NCI-H2029 treated with DMSO at 0.1 percent for 48 hours (cell line): ENCODE measurements around the gene SAMD11.

Experiments used
- DNase-seq: peaks from one replicate; lab custom pipeline; 2025; lab: John Stamatoyannopoulos, UW

Gene SAMD11

GRCh38 chr1:917466-918091 lies 6.1 kb upstream of the SAMD11 start:
- no peak for DNase-seq

GRCh38 chr1:918353-918752 lies 5.4 kb upstream of the SAMD11 start:
- DNase-seq: no peak

- DNase-seq: no peak
Observed at GRCh38 chr1:918843-919242, 4.9 kb upstream of the SAMD11 start.

DNA sequence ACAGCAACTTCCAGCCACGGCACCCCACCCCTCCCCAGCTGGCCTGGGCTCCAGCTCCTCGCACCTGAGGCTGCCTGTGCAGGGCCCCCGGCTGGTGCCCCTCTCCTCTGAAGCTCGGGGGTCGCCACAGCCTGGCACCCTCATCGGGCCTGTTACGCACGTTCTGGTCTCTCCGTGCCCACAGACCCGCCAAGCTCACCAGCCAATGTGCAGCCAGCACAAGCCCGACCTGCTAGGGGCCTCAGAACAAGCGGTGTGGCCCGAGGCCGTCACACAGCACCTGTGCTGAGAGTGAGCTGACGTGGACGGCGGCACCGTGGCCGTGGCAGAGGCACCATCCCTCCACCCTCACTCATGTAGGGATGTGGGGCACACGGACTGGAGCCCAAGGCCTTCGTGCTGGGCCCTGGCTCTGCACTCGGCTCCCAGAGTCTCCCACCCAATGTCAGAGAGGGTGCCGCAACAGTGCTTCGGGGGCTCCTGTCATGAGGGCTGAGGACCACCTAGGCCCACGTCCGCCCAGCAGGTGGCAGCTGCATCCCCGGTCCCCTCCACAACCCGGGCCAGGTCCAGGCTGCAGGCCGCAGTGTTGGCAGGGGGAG lies 4.4 kb upstream of the SAMD11 start:
- DNase-seq: no peak

- no peak for DNase-seq
Observed at GRCh38 chr1:920010-920409, 3.7 kb upstream of the SAMD11 start.

- no peak for DNase-seq
Observed at GRCh38 chr1:920521-920920, 3.2 kb upstream of the SAMD11 start.

DNA sequence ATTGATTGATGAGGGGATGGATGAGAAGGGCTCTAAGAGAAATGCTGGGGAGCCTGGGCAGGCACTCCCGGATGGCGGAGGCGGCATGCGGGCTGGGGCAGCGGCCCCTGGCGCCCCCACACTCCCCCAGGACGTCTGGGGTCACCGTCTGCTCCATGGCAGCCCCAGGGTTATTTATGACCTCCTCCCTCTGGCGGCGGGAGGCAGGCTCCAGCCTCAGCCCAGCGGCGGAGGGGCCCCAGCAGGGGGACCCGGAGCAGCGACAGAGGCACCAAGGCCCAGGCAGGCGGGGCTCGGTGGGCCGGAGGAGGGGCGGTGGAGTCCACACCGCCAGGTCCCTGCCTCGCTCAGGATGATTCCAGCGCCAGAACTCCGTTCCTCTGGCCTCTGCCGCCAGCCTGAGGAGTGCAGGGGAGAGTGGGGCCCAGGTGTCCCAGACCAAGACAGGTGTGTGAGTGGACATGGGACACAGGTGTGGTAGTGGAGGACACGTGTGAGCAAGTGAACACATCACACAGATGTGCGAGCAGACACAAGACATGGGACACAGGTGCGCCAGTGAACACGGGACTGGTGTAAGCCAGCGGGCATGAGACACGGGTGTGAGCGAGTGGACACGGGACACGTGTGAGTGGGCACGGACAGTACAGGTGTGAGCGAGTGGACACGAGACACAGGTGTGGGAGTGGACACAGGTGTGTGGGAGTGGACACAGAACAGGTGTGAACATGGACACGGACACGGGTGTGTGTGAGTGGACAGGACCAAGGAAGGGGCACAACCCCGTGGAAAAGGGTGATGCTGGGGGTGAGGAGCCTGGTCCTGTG lies 2.5 kb upstream of the SAMD11 start:
- DNase-seq: no peak

GRCh38 chr1:923991-924655 lies 400 bp downstream of the SAMD11 start:
- DNase-seq: no peak

DNA sequence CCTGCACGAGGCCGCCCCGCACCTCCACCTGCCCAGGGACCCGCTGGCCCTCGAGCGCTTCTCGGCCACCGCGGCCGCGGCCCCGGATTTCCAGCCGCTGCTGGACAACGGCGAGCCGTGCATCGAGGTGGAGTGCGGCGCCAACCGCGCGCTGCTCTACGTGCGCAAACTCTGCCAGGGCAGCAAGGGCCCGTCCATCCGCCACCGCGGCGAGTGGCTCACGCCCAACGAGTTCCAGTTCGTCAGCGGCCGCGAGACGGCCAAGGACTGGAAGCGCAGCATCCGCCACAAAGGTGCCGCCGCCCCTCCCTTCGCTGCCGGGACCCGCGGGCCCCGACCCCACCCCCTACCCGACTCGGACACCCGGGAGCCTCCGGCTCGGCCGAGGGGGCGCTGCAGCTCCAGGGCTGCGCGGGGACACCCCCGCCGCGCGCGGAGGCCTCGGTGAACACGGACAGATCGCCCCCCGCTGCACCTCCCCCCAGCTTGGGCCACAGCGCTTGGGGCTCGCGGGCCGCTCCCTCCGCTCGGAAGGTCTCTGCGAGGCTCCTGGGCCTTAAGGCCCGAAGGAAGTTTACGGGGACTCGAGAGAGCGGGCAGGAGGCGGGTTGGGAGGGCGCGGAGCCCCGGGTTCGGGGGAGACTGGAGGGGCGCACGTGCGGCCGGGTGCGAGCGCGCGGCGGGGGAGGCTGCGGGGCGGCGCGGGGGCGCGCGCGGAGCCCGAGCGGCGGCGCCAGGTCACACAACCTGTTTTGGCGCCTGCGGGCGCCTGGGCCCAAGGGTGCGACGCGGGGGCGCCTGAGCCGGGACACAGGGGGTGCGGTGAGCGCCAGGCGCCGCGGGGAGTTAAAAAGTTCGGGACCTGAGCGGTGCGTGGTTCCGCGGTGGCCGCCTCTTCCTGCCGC lies 1.2 kb downstream of the SAMD11 start:
- no peak for DNase-seq

DNA sequence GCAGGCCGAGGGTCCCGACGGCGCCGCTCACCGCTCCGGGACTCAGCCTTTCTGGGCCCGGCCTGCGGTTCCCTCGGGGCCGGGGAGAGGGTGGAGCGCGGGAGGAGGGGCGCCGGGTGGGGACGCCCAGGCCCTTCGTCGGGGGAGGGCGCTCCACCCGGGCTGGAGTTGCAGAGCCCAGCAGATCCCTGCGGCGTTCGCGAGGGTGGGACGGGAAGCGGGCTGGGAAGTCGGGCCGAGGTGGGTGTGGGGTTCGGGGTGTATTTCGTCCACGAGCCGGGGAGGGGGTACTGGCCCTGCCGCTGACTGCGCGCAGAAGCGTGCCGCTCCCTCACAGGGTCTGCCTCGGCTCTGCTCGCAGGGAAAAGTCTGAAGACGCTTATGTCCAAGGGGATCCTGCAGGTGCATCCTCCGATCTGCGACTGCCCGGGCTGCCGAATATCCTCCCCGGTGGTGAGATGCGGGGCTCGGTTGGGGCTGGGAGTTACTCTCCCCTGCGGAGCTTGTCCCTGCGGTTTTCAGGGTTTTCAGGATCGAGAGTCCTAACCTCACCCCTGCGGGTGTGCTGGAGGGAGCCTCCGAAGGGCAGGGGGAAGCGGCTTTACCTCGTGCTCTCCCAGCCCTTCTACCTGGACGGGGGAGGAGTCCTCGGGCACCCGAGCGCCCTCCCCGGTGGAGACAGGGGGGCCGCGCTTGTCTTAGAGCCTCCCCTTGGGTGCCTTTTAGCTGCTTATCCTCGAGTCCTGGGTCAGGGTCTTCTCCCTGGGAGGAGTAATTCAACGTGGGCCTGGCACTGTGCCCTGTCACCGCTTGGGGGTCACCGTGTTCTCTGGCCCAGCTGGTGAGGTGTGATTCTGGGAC lies 2.1 kb downstream of the SAMD11 start:
- no peak for DNase-seq

DNA sequence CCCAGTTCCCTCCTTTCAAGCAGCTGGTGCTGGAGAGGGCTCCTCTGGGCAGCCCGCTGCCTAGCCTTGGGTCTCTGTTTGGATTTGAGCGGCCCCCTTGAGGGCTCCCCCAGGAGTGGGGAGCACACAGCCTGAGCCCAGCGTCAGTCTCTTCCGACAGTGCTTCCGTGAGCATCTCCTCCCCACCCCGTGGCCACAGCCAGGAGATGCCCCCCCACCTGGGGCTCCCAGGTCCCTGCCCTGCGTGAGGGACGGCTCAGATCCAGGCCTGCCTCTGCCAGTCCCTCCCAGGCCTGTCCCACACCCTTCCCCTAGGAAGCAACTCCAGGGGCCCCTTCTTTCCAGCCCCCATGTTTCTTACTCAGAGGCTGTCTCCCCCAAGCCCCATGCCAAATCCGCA lies 3.5 kb downstream of the SAMD11 start:
- DNase-seq: no peak

GRCh38 chr1:927748-928147 lies 4.0 kb downstream of the SAMD11 start:
- DNase-seq: no peak

DNA sequence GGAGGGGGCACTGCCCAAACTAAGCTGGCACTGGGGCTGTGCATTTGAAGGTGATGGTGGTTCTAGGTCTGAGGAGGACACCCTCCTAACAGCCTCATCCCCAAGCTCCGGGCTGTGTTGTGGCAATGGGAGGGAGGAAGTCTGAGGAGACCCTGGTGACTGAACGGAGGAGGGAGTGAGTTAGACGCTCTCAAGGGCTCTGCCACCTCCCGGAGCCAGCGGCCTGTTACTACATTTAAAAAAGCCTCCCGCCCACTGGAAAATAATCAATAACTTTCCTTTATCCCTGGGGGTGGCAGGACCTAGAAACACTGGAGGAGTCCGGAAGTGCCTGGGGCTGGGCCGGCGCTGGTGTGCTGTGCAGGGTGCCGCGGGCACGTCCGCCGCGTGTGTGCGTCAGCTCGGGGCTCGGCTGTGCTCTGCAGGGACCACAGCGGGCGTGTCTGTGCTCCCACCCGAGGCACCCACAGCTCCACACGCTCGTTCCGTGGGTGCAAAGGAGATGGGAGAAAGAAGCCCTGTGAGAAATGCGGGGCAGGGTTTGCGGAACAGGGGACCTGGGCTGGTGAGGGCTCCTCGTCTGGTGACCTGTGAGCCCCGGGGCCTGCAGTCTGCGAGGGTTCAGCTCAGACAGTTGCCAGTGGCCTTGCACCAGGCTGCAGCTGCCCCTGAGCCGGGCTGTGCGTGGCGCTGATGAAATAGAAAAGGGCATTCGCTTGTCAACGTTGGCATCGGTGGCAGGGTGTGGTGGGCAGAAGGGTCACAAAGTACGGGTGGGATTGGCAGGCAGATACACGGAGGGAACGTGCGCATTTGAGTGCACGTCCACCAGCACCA lies 5.3 kb downstream of the SAMD11 start:
- no peak for DNase-seq

- DNase-seq: no peak
Observed at GRCh38 chr1:929712-930632, 6.2 kb downstream of the SAMD11 start.

GRCh38 chr1:930633-931138 lies 7.0 kb downstream of the SAMD11 start:
- DNase-seq: no peak

- no peak for DNase-seq
Observed at GRCh38 chr1:931380-932172, 7.9 kb downstream of the SAMD11 start.

GRCh38 chr1:932173-932510 lies 8.4 kb downstream of the SAMD11 start:
- DNase-seq: no peak
